ENCODE data around the gene SPATA31D4. TPM values are rescaled to one million over a fixed set of nuclear protein-coding genes. Genes with fewer than 3 reads are reported as not detected.

SPATA31D4 gene
- total RNA-seq, 1 experiment from 2014 or later = not detected

GRCh38 chr9:81886665-81887064 lies 41.6 kb upstream of the SPATA31D4 start:
- H3K36me3 Mint-ChIP-seq (ENCODE audit: insufficient read depth, unreplicated experiment) = peaks cover 4% of the 10 kb centered on the region
- H3K9me3 Mint-ChIP-seq (ENCODE audit: unreplicated experiment) = no peaks in the 10 kb centered on the region

GRCh38 chr9:81890104-81890503 lies 38.1 kb upstream of the SPATA31D4 start:
- Mint-ChIP-seq H3K4me3 (ENCODE audit: unreplicated experiment) (no peak overlapping the region), H3K27ac (ENCODE audit: low read depth, unreplicated experiment) (no peak overlapping the region), H3K9me3 (ENCODE audit: unreplicated experiment) (no peaks in the 10 kb centered on the region), H3K36me3 (ENCODE audit: insufficient read depth, unreplicated experiment) (peaks cover 4% of the 10 kb centered on the region), H3K4me1 (ENCODE audit: insufficient read depth, unreplicated experiment) (peaks cover 5% of the 10 kb centered on the region), H3K27me3 (ENCODE audit: insufficient read depth, unreplicated experiment) (no peaks in the 10 kb centered on the region)
- CTCF ChIA-PET = no interaction called here
- POLR2A ChIA-PET = interaction anchor here (1.1 to 1.5 kb wide), 2 partner anchors 10 to 142 kb away, joined by 4 to 6 read pairs; no protein-coding TSS in a partner anchor
- intact Hi-C loops (cut with micrococcal nuclease) = no loop called here
- DNase-seq (ENCODE audit: unreplicated experiment) = peak; percentile 64
- no TSS peak for BruUV-seq (replicated peaks)
- no peak for TF ChIP-seq CTCF (IDR thresholded peaks at IDR 0.05; ENCODE audit: unreplicated experiment)

More at GRCh38 chr9:81886665-81887064, 41.6 kb upstream of the SPATA31D4 start:
- POLR2A ChIA-PET = interaction anchor here (0.8 to 2.1 kb wide), 2 partner anchors 9 to 16 kb away, joined by 4 to 8 read pairs; no protein-coding TSS in a partner anchor
- TF ChIP-seq CTCF (IDR thresholded peaks at IDR 0.05; ENCODE audit: unreplicated experiment) = no peak
- no peak for DNase-seq (ENCODE audit: unreplicated experiment)
- CTCF ChIA-PET = no interaction called here
- Mint-ChIP-seq H3K4me3 (ENCODE audit: unreplicated experiment) (no peak overlapping the region), H3K27ac (ENCODE audit: low read depth, unreplicated experiment) (no peak overlapping the region), H3K4me1 (ENCODE audit: insufficient read depth, unreplicated experiment) (peaks cover 5% of the 10 kb centered on the region), H3K27me3 (ENCODE audit: insufficient read depth, unreplicated experiment) (no peaks in the 10 kb centered on the region)
- BruUV-seq (replicated peaks) = no TSS peak
- intact Hi-C loops (cut with micrococcal nuclease) = no loop called here

- H3K4me3 Mint-ChIP-seq (ENCODE audit: unreplicated experiment) = no peak overlapping the region
- no peaks in the 10 kb centered on the region for H3K9me3 Mint-ChIP-seq (ENCODE audit: unreplicated experiment)
- ChIA-PET POLR2A (interaction anchor here (1.2 kb wide), 1 partner anchor 10 kb away, joined by 4 read pairs; no protein-coding TSS in a partner anchor), CTCF (interaction anchor here (0.7 kb wide), 1 partner anchor 191 kb away, joined by 3 read pairs; no protein-coding TSS in a partner anchor)
- DNase-seq (ENCODE audit: unreplicated experiment) = no peak
- H3K36me3 Mint-ChIP-seq (ENCODE audit: insufficient read depth, unreplicated experiment) = peaks cover 2% of the 10 kb centered on the region
- no TSS peak for BruUV-seq (replicated peaks)
- H3K27ac Mint-ChIP-seq (ENCODE audit: low read depth, unreplicated experiment) = no peak overlapping the region
- no peak for TF ChIP-seq CTCF (IDR thresholded peaks at IDR 0.05; ENCODE audit: unreplicated experiment)
- peaks cover 5% of the 10 kb centered on the region for H3K4me1 Mint-ChIP-seq (ENCODE audit: insufficient read depth, unreplicated experiment)
- intact Hi-C loops (cut with micrococcal nuclease) = no loop called here
- H3K27me3 Mint-ChIP-seq (ENCODE audit: insufficient read depth, unreplicated experiment) = no peaks in the 10 kb centered on the region
Measured at GRCh38 chr9:81892440-81892839, 35.8 kb upstream of the SPATA31D4 start.

- no peaks in the 10 kb centered on the region for H3K9me3 Mint-ChIP-seq (ENCODE audit: unreplicated experiment)
- H3K27ac Mint-ChIP-seq (ENCODE audit: low read depth, unreplicated experiment) = no peak overlapping the region
- no peak overlapping the region for H3K4me3 Mint-ChIP-seq (ENCODE audit: unreplicated experiment)
- no peaks in the 10 kb centered on the region for H3K27me3 Mint-ChIP-seq (ENCODE audit: insufficient read depth, unreplicated experiment)
- peaks cover 9% of the 10 kb centered on the region for H3K4me1 Mint-ChIP-seq (ENCODE audit: insufficient read depth, unreplicated experiment)
- intact Hi-C loops (cut with micrococcal nuclease) = no loop called here
- ChIA-PET POLR2A (interaction anchor here (0.7 to 1.2 kb wide), 2 partner anchors 8 to 197 kb away, joined by 3 to 4 read pairs; no protein-coding TSS in a partner anchor), CTCF (no interaction called here)
- no peak for TF ChIP-seq CTCF (IDR thresholded peaks at IDR 0.05; ENCODE audit: unreplicated experiment)
- H3K36me3 Mint-ChIP-seq (ENCODE audit: insufficient read depth, unreplicated experiment) = no peaks in the 10 kb centered on the region
- BruUV-seq (replicated peaks) = no TSS peak
- no peak for DNase-seq (ENCODE audit: unreplicated experiment)
Measured at GRCh38 chr9:81893929-81894328, 34.3 kb upstream of the SPATA31D4 start.

Data from MCF 10A (cell line).